Cardiac fibroblast (primary cell): ENCODE results near the gene SAMD8.
A peak's percentile ranks its signal among the peaks of the same experiment; 100 is the strongest.
"Not testable (repeated sequence)": the region's sequence is repeated elsewhere in the genome, so short reads cannot be mapped to it uniquely, and the experiment has no call there.

Experiments
- DNase-seq, 2 donors: peaks; one replicate each; pipeline versions ENCODE4 v3.0.0 to v3.0.0-alpha.2; 2010; ENCODE audit warnings: low read depth in 2 of 2
- H3K4me3 ChIP-seq, 2 donors: replicated peaks in 1 of 2; 1 replicate in 1 of 2; 2 replicates in 1 of 2; pipeline ENCODE4 v1.5.1; 2011; ENCODE audit warnings: low read depth in 2 of 2, low read length in 2 of 2, mild to moderate bottlenecking in 2 of 2, moderate library complexity in 1 of 2
- CTCF ChIP-seq: IDR thresholded peaks from one replicate; pipeline ENCODE4 v1.5.1; 2011; ENCODE audit warnings: low read depth, mild to moderate bottlenecking, low read length, inconsistent platforms

Gene SAMD8

GRCh38 chr10:75117995-75118394, 6.5 kb downstream of the SAMD8 start:
- no peak overlapping the region for H3K4me3 ChIP-seq
- no peak for TF ChIP-seq CTCF
- DNase-seq, result peak; percentile 39 to 44

- H3K4me3 ChIP-seq, DNase-seq: not testable (repeated sequence)
Observed at GRCh38 chr10:75119444-75120066, 8.1 kb downstream of the SAMD8 start.

GRCh38 chr10:75121322-75121721, 9.9 kb downstream of the SAMD8 start:
- no peak for TF ChIP-seq CTCF
- H3K4me3 ChIP-seq, result no peak overlapping the region

GRCh38 chr10:75122505-75122904, 11.0 kb downstream of the SAMD8 start:
- TF ChIP-seq CTCF, result no peak
- DNase-seq, result no peak
- H3K4me3 ChIP-seq, result no peak overlapping the region

More at GRCh38 chr10:75121322-75121721, 9.9 kb downstream of the SAMD8 start:
- DNase-seq, result no peak

- no peak for TF ChIP-seq CTCF
- no peak overlapping the region for H3K4me3 ChIP-seq
- no peak for DNase-seq
Observed at GRCh38 chr10:75123088-75123682, 11.7 kb downstream of the SAMD8 start.

- H3K4me3 ChIP-seq, result no peak overlapping the region
- DNase-seq, result peak in 1 of 2 donors; percentile 54
- no peak for TF ChIP-seq CTCF
Observed at GRCh38 chr10:75126277-75126676, 14.8 kb downstream of the SAMD8 start.

GRCh38 chr10:75127471-75127870, 16.0 kb downstream of the SAMD8 start:
- no peak overlapping the region for H3K4me3 ChIP-seq
- TF ChIP-seq CTCF, result no peak
- DNase-seq, result peak; percentile 39 to 56

- not testable (repeated sequence) for H3K4me3 ChIP-seq, DNase-seq
Observed at GRCh38 chr10:75128985-75129384, 17.5 kb downstream of the SAMD8 start.
